Astrocyte (in vitro differentiated cells and primary cell): ENCODE measurements around the gene ARRDC1. TPM values are rescaled to one million over a fixed set of nuclear protein-coding genes. Genes with fewer than 3 reads are reported as not detected.

Experiments used
- total RNA-seq: library from RNA; stranded (reverse); gene quantifications from 2 replicates; pipeline ENCODE4 v1.2.1, GENCODE V29; 2021

Gene ARRDC1
- total RNA-seq, 1 donor from 2014 or later, result 14.2 TPM

Other genes with a start within 250 kb of the ARRDC1 start
- gene EXD3, start 182.5 kb upstream of the ARRDC1 start, total RNA-seq, result 8.5 and 9.4 TPM in 2 replicates
- 0.50 and 0.84 TPM in 2 replicates for gene NOXA1, start 182.3 kb upstream of the ARRDC1 start, total RNA-seq
- 0.11 TPM in 1 of 2 replicates, not detected in the other for gene ENTPD8, start 164.3 kb upstream of the ARRDC1 start, total RNA-seq
- gene NSMF, start 146.4 kb upstream of the ARRDC1 start, total RNA-seq, result 48.8 and 50.5 TPM in 2 replicates
- 2.6 and 2.9 TPM in 2 replicates for gene PNPLA7, start 55.3 kb upstream of the ARRDC1 start, total RNA-seq
- gene MRPL41, start 53.8 kb upstream of the ARRDC1 start, total RNA-seq, result 58.6 and 62.9 TPM in 2 replicates
- 34.4 and 35.4 TPM in 2 replicates for gene DPH7, start 26.8 kb upstream of the ARRDC1 start, total RNA-seq
- 31.1 and 34.0 TPM in 2 replicates for gene ZMYND19, start 15.2 kb upstream of the ARRDC1 start, total RNA-seq
- gene EHMT1, start 13.3 kb downstream of the ARRDC1 start, total RNA-seq, result 56.4 and 64.5 TPM in 2 replicates